ENCODE data around the gene MISP3. TPM values are rescaled to one million over a fixed set of nuclear protein-coding genes. Genes with fewer than 3 reads are reported as not detected.

Gene MISP3
- total RNA-seq (2011; cell fraction: chromatin; rRNA removed; ENCODE audit: low replicate concordance) = 1.7 and 5.3 TPM in 2 replicates
- total RNA-seq (2011; cell fraction: nucleolus; rRNA removed) = 5.5 and 5.7 TPM in 2 replicates
- 4.1 and 5.0 TPM in 2 replicates for total RNA-seq (2011; cell fraction: nucleoplasm; rRNA removed)
- total RNA-seq (2014; rRNA removed) (3.1 and 3.9 TPM in 2 replicates), total RNA-seq (2014; rRNA removed; fragmentation: Illumina TruSeq; extraction: Trizol) (0.69 and 0.73 TPM in 2 replicates), total RNA-seq (2015; rRNA removed; fragmentation: Illumina TruSeq; extraction: Trizol) (1.6 and 1.9 TPM in 2 replicates), total RNA-seq (2021) (1.9 and 2.9 TPM in 2 replicates), polyA plus RNA-seq (2011; rRNA removed) (1.2 and 2.1 TPM in 2 replicates), polyA plus RNA-seq (2014; fragmentation: Illumina TruSeq; extraction: Trizol) (2.6 and 3.2 TPM in 2 replicates), polyA plus RNA-seq (2014; fragmentation: Nextera tagmentation; extraction: Ambion mirVana) (under 1 TPM; 0.25 to 0.37 TPM), polyA plus RNA-seq (2014; rRNA removed) (5.4 and 5.6 TPM in 2 replicates), polyA minus RNA-seq (2011; rRNA and poly(A)+ RNA removed) (not detected in 2 replicates), Bru-seq, nascent RNA (percentile 53 among the genes with signal in this experiment), BruChase-seq, experiment 1, labeled RNA remaining after a 2-hour chase (percentile 48 among the genes with signal in this experiment), BruChase-seq, experiment 2, labeled RNA remaining after a 6-hour chase (percentile 47 among the genes with signal in this experiment)
- polyA plus RNA-seq (2011; cell fraction: cytosol; rRNA removed) = 2.1 and 3.0 TPM in 2 replicates
- polyA plus RNA-seq (2011; cell fraction: nucleus; rRNA removed) = 8.6 and 12.9 TPM in 2 replicates
- 3.6 and 4.2 TPM in 2 replicates for polyA plus RNA-seq (2012)
- polyA minus RNA-seq (2011; cell fraction: cytosol; rRNA and poly(A)+ RNA removed) = 0.91 TPM in 1 of 2 replicates, not detected in the other
- polyA minus RNA-seq (2011; cell fraction: nucleus; rRNA and poly(A)+ RNA removed) = 1.8 and 1.9 TPM in 2 replicates
- long read RNA-seq, experiment 1, partial matches to known transcripts = 3 of 10 reads
- long read RNA-seq, experiment 1, other reads (novel, unspliced or antisense) = 0 of 10 reads
- long read RNA-seq, experiment 2, partial matches to known transcripts = 2 of 4 reads
- long read RNA-seq, experiment 2, other reads (novel, unspliced or antisense) = 1 of 4 reads
- long read RNA-seq, experiment 3, partial matches to known transcripts = 0 of 1 reads
- long read RNA-seq, experiment 3, other reads (novel, unspliced or antisense) = 0 of 1 reads

- DNase-seq (ENCODE audit: extremely low read depth in 1 of 4, low spot score in 3 of 4) (peak in 3 of 4 experiments; percentile 40 to 68 (median 62)), ATAC-seq (peak; percentile 43), FAIRE-seq (no peak)
- intact Hi-C loops (cut with micrococcal nuclease) = no loop called here
- ChIA-PET CTCF (ENCODE audit: low intra/inter-chr PET ratio) (interaction anchor here (0.6 to 3.7 kb wide), 7 partner anchors 17 to 1505 kb away, joined by 3 to 39 read pairs (median 3); no protein-coding TSS in a partner anchor), POLR2A (interaction anchor here (0.5 kb wide), 2 partner anchors 104 to 444 kb away, joined by 3 to 4 read pairs; no protein-coding TSS in a partner anchor)
- Histone ChIP-seq H3K4me3 (peak within 1 kb of the TSS; percentile 55), H3K9ac (ENCODE audit: insufficient read depth in 1 of 2, low read depth in 2 of 2, low read length in 2 of 2) (peak within 1 kb of the TSS; percentile 69 to 97), H3K27me3 (ENCODE audit: control insufficient read depth in 2 of 2, insufficient read depth in 2 of 2, low read length in 2 of 2) (no peaks in the 10 kb centered on the region), H3K9me1 (ENCODE audit: control insufficient read depth, insufficient read depth, low read length) (no peaks in the 10 kb centered on the region), H3K4me2 (ENCODE audit: insufficient read depth, low read length) (peak within 1 kb of the TSS; percentile 82), H2AFZ (ENCODE audit: low read depth, low read length) (peak within 1 kb of the TSS; percentile 95), H3K9me3 (replicated peaks; ENCODE audit: control insufficient read depth, insufficient read depth, low read depth, low read length) (no peaks in the 10 kb centered on the region), H3K36me3 (ENCODE audit: control insufficient read depth, insufficient read depth, low read length) (no peaks in the 10 kb centered on the region), H3K27ac (ENCODE audit: extremely low read depth, low read depth, low read length) (peak within 1 kb of the TSS; percentile 68), H4K20me1 (replicated peaks; ENCODE audit: control insufficient read depth, insufficient read depth, low read length) (no peaks in the 10 kb centered on the region), H3K4me1 (replicated peaks in 1 of 2; ENCODE audit: control insufficient read depth in 2 of 2, insufficient read depth in 2 of 2, low read length in 2 of 2) (peaks cover 9 to 48% of the 10 kb centered on the region in 2 experiments; a peak in 4 of 5 replicates), H3K79me2 (ENCODE audit: control insufficient read depth, insufficient read depth, low read length) (peaks cover 19% of the 10 kb centered on the region)
- no TSS peak for BruUV-seq (replicated peaks)
- 12% methylated on average over 25 of the region's 51 CpGs for WGBS (ENCODE audit: insufficient coverage, low coverage, missing lambda C conversion rate)
- in situ Hi-C loops (cut with MboI) = loop anchor here (5.0 to 25.0 kb wide), 2 partner anchors 190 to 485 kb away; no protein-coding TSS in a partner anchor
- TF ChIP-seq ZBTB33 (CRISPR knock-in tag; IDR thresholded peaks at IDR 0.05) (peak; percentile 40; the same call in 1 of the 2 replicates), MITF (IDR thresholded peaks at IDR 0.05) (no peak), TFAP4 (CRISPR knock-in tag; IDR thresholded peaks at IDR 0.05; ENCODE audit: borderline replicate concordance) (peak; percentile 22; the same call in 1 of the 2 replicates), STAT5A (IDR thresholded peaks at IDR 0.05; ENCODE audit: borderline replicate concordance, low read length) (no peak)
These were observed at the start of gene MISP3 for GRCh38 chr19:14072535-14073260. Gene MISP3 (plus strand): TSS chr19:14072786. CDS start chr19:14073310, 524 bp downstream.
